K562 (cell line): ENCODE data around the gene BORCS5. TPM values are rescaled to one million over a fixed set of nuclear protein-coding genes. Genes with fewer than 3 reads are reported as not detected.
A peak's percentile ranks its signal among the peaks of the same experiment; 100 is the strongest.

Experiments used
- BRF2 ChIP-seq: IDR thresholded peaks from 3 replicates; pipeline ENCODE4 v1.6.1; 2011; ENCODE audit warnings: borderline replicate concordance, mild to moderate bottlenecking; ENCODE audit not compliant: insufficient read length, insufficient read depth
- CREM ChIP-seq: IDR thresholded peaks from 2 replicates; pipeline ENCODE4 v1.6.1; 2014; ENCODE audit warnings: antibody characterized with exemption, low read depth
- FOXJ2 ChIP-seq: fragments of 200-800 bp; sonication (Bioruptor generic); IDR thresholded peaks from 2 replicates; pipeline ENCODE4 v1.6.1; 2016; ENCODE audit warnings: missing genetic modification characterization, missing compliant biosample characterization
- KDM1A ChIP-seq, 2 experiments: fragments of 450-650 bp; IDR thresholded peaks; 2 replicates each; pipeline ENCODE4 v1.6.1; 2016; ENCODE audit warnings: mild to moderate bottlenecking in 2 of 2
- NFXL1 ChIP-seq: fragments of 450-650 bp; formaldehyde crosslinking; IDR thresholded peaks from 2 replicates; pipeline ENCODE4 v1.4.0; 2021; ENCODE audit warnings: mild to moderate bottlenecking
- RBM25 ChIP-seq: fragments of 200-400 bp; formaldehyde crosslinking; IDR thresholded peaks from 2 replicates; pipeline ENCODE4 v1.6.1; 2018; ENCODE audit warnings: low read length, low read depth, moderate library complexity; ENCODE audit not compliant: severe bottlenecking
- ZBTB5 ChIP-seq: fragments of 450-650 bp; IDR thresholded peaks from 2 replicates; pipeline ENCODE4 v1.6.1; 2017; ENCODE audit warnings: antibody characterized with exemption
- ZFX ChIP-seq: sonication (generic); formaldehyde crosslinking; IDR thresholded peaks from 2 replicates; pipeline ENCODE4 v1.8.0; 2022; ENCODE audit warnings: mild to moderate bottlenecking, missing genetic modification reagents, moderate library complexity
- ZNF316 ChIP-seq: fragments of 450-650 bp; IDR thresholded peaks from 2 replicates; pipeline ENCODE4 v1.6.1; 2016
- ZNF354B ChIP-seq: fragments of 250-450 bp; sonication (Bioruptor Pico); IDR thresholded peaks from 2 replicates; pipeline ENCODE4 v1.4.0; 2020
- polyA plus RNA-seq, 8 experiments: library from polyadenylated mRNA; depleted of rRNA in 4 of 8; stranded (reverse) in 5 of 8; unstranded in 3 of 8; fragments of >200 nt; fragmentation: Nextera tagmentation in 2 of 8; fragmentation: Illumina TruSeq in 1 of 8; extraction: Ambion mirVana in 2 of 8; extraction: Trizol in 1 of 8; gene quantifications; 2 replicates each; pipeline versions ENCODE4 v1.2.1 to v1.2.3, GENCODE V29; 2011 to 2014; ENCODE audit warnings: inconsistent platforms in 1 of 8, missing spikeins in 1 of 8
- total RNA-seq, 7 experiments: library from RNA; depleted of rRNA in 6 of 7; stranded (reverse); fragments of >200 nt in 6 of 7; fragmentation: Illumina TruSeq in 2 of 7; extraction: Trizol in 2 of 7; gene quantifications; 2 replicates each; pipeline versions ENCODE4 v1.2.1 to v1.2.3, GENCODE V29; 2011 to 2021; ENCODE audit warnings: low replicate concordance in 1 of 7
- TF ChIP-seq, protein P1 (sequence below), 2 experiments: fragments of 450-650 bp in 1 of 2; sonication (generic) in 1 of 2; formaldehyde crosslinking in 1 of 2; IDR thresholded peaks; 2 replicates each; pipeline versions ENCODE4 v1.7.1 to v1.9.0; 2016 to 2022; ENCODE audit warnings: inconsistent platforms in 1 of 2, mild to moderate bottlenecking in 1 of 2, missing genetic modification reagents in 1 of 2

Gene BORCS5
- total and polyA plus RNA-seq, 9 of the 15 experiments (the other 6 are each of a cell fraction or from before 2014, with no cell fraction given), result 0.31 to 12.4 (median 6.6) TPM

DNA sequence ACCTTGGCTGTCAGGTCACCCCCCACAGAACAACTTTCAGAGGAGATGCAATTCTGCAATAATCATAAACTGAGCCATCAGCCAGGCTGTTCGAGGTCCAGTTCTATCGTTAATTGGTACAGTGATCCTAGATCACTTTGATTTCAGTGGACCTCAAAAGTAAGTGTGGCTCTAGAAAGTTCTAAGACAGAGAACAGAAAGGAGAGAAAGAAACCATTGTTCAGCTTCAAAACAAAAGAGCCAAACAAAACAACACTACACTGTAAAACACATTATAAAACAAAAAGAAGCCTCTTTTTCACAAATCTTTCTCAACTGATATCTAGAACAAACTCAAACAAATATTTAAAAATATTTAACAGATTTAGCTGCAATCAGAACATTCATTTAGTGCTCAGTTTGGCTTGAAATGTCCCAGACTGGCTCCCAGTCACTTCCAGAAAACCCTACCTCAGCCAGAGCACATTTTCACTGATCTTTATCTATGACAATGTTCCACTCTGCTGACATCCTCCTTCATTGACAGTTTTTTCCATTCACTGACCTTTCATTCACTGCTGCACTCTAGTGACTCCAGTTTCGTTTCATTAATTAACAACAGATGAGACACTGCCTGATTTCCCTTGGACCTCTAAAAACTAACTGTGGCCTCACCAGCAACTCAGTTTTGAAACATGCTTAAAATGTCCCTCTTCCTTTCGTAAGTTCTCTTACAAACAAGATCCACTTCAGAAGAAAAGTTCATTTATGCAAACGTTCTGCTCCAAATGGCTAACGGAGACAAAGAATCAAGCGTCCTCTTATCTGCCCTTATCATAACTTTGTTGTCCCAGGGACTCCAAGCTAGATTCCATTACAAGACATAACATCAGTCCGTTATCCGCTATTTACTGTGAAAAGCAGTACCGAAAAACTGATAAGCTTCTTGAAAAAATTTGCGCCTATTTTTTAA lies 148.9 kb downstream of the BORCS5 start (continued):
- TF ChIP-seq ZBTB5 (no peak), FOXJ2 (peak; percentile 75), NFXL1 (CRISPR knock-in tag) (no peak), CREM (no peak), ZNF316 (no peak), ZNF354B (no peak), ZFX (CRISPR knock-in tag) (no peak), RBM25 (no peak), BRF2 (no peak), KDM1A (IDR thresholded peaks at IDR 0.05) (no peak)
- TF ChIP-seq, protein P1, sequence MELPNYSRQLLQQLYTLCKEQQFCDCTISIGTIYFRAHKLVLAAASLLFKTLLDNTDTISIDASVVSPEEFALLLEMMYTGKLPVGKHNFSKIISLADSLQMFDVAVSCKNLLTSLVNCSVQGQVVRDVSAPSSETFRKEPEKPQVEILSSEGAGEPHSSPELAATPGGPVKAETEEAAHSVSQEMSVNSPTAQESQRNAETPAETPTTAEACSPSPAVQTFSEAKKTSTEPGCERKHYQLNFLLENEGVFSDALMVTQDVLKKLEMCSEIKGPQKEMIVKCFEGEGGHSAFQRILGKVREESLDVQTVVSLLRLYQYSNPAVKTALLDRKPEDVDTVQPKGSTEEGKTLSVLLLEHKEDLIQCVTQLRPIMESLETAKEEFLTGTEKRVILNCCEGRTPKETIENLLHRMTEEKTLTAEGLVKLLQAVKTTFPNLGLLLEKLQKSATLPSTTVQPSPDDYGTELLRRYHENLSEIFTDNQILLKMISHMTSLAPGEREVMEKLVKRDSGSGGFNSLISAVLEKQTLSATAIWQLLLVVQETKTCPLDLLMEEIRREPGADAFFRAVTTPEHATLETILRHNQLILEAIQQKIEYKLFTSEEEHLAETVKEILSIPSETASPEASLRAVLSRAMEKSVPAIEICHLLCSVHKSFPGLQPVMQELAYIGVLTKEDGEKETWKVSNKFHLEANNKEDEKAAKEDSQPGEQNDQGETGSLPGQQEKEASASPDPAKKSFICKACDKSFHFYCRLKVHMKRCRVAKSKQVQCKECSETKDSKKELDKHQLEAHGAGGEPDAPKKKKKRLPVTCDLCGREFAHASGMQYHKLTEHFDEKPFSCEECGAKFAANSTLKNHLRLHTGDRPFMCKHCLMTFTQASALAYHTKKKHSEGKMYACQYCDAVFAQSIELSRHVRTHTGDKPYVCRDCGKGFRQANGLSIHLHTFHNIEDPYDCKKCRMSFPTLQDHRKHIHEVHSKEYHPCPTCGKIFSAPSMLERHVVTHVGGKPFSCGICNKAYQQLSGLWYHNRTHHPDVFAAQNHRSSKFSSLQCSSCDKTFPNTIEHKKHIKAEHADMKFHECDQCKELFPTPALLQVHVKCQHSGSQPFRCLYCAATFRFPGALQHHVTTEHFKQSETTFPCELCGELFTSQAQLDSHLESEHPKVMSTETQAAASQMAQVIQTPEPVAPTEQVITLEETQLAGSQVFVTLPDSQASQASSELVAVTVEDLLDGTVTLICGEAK (IDR thresholded peaks at IDR 0.05), result no peak
- TF ChIP-seq, protein P1 (CRISPR knock-in tag; IDR thresholded peaks at IDR 0.05), result no peak
